ENCODE data around the gene PRICKLE4.

PRICKLE4 gene

GRCh38 chr6:41815587-41815986 is 35.0 kb downstream of the PRICKLE4 start:
- no peaks in the 10 kb centered on the region for H3K36me3 ChIP-seq (ENCODE audit: control insufficient read depth, insufficient read depth, low read length)
- no peaks in the 10 kb centered on the region for H3K4me1 ChIP-seq (ENCODE audit: control insufficient read depth, insufficient read depth, low read length, poor library complexity, severe bottlenecking)
- H3K9me3 ChIP-seq (ENCODE audit: control insufficient read depth, low read length), result no peaks in the 10 kb centered on the region
- no peak overlapping the region for H3K4me3 ChIP-seq (ENCODE audit: insufficient read depth, low read depth, low read length, poor library complexity, severe bottlenecking)
- DNase-seq, result no peak
- H3K27ac ChIP-seq (ENCODE audit: insufficient read depth, low read length, poor library complexity, severe bottlenecking), result no peak overlapping the region
- no peaks in the 10 kb centered on the region for H3K27me3 ChIP-seq (replicated peaks; ENCODE audit: control insufficient read depth, insufficient read depth, low read length, poor library complexity, severe bottlenecking)

GRCh38 chr6:41818271-41819054 is 37.9 kb downstream of the PRICKLE4 start:
- H3K4me1 ChIP-seq (ENCODE audit: control insufficient read depth, insufficient read depth, low read length, poor library complexity, severe bottlenecking), result no peaks in the 10 kb centered on the region
- no peaks in the 10 kb centered on the region for H3K36me3 ChIP-seq (ENCODE audit: control insufficient read depth, insufficient read depth, low read length)
- no peak for DNase-seq
- no peaks in the 10 kb centered on the region for H3K27me3 ChIP-seq (replicated peaks; ENCODE audit: control insufficient read depth, insufficient read depth, low read length, poor library complexity, severe bottlenecking)
- no peak overlapping the region for H3K4me3 ChIP-seq (ENCODE audit: insufficient read depth, low read depth, low read length, poor library complexity, severe bottlenecking)
- H3K27ac ChIP-seq (ENCODE audit: insufficient read depth, low read length, poor library complexity, severe bottlenecking), result no peak overlapping the region
- H3K9me3 ChIP-seq (ENCODE audit: control insufficient read depth, low read length), result no peaks in the 10 kb centered on the region

- Histone ChIP-seq H3K36me3 (ENCODE audit: control insufficient read depth, insufficient read depth, low read length) (no peaks in the 10 kb centered on the region), H3K27ac (ENCODE audit: insufficient read depth, low read length, poor library complexity, severe bottlenecking) (no peak overlapping the region), H3K4me1 (ENCODE audit: control insufficient read depth, insufficient read depth, low read length, poor library complexity, severe bottlenecking) (no peaks in the 10 kb centered on the region), H3K27me3 (replicated peaks; ENCODE audit: control insufficient read depth, insufficient read depth, low read length, poor library complexity, severe bottlenecking) (no peaks in the 10 kb centered on the region), H3K4me3 (ENCODE audit: insufficient read depth, low read depth, low read length, poor library complexity, severe bottlenecking) (no peak overlapping the region), H3K9me3 (ENCODE audit: control insufficient read depth, low read length) (no peaks in the 10 kb centered on the region)
- no peak for DNase-seq
These were observed 40.7 kb downstream of the PRICKLE4 start for GRCh38 chr6:41821266-41821665.

- no peak overlapping the region for H3K27ac ChIP-seq (ENCODE audit: insufficient read depth, low read length, poor library complexity, severe bottlenecking)
- no peaks in the 10 kb centered on the region for H3K27me3 ChIP-seq (replicated peaks; ENCODE audit: control insufficient read depth, insufficient read depth, low read length, poor library complexity, severe bottlenecking)
- H3K36me3 ChIP-seq (ENCODE audit: control insufficient read depth, insufficient read depth, low read length), result no peaks in the 10 kb centered on the region
- H3K4me3 ChIP-seq (ENCODE audit: insufficient read depth, low read depth, low read length, poor library complexity, severe bottlenecking), result no peak overlapping the region
- H3K4me1 ChIP-seq (ENCODE audit: control insufficient read depth, insufficient read depth, low read length, poor library complexity, severe bottlenecking), result no peaks in the 10 kb centered on the region
- DNase-seq, result no peak
- no peaks in the 10 kb centered on the region for H3K9me3 ChIP-seq (ENCODE audit: control insufficient read depth, low read length)
These were observed 41.4 kb downstream of the PRICKLE4 start for GRCh38 chr6:41822021-41822420.

- no peaks in the 10 kb centered on the region for H3K36me3 ChIP-seq (ENCODE audit: control insufficient read depth, insufficient read depth, low read length)
- no peaks in the 10 kb centered on the region for H3K4me1 ChIP-seq (ENCODE audit: control insufficient read depth, insufficient read depth, low read length, poor library complexity, severe bottlenecking)
- H3K27ac ChIP-seq (ENCODE audit: insufficient read depth, low read length, poor library complexity, severe bottlenecking), result no peak overlapping the region
- no peaks in the 10 kb centered on the region for H3K27me3 ChIP-seq (replicated peaks; ENCODE audit: control insufficient read depth, insufficient read depth, low read length, poor library complexity, severe bottlenecking)
- no peak for DNase-seq
- H3K4me3 ChIP-seq (ENCODE audit: insufficient read depth, low read depth, low read length, poor library complexity, severe bottlenecking), result no peak overlapping the region
- H3K9me3 ChIP-seq (ENCODE audit: control insufficient read depth, low read length), result no peaks in the 10 kb centered on the region
These were observed 42.6 kb downstream of the PRICKLE4 start for GRCh38 chr6:41823178-41823577.

GRCh38 chr6:41824571-41825569 is 44.3 kb downstream of the PRICKLE4 start:
- H3K36me3 ChIP-seq (ENCODE audit: control insufficient read depth, insufficient read depth, low read length), result no peaks in the 10 kb centered on the region
- no peak for DNase-seq
- no peak overlapping the region for H3K4me3 ChIP-seq (ENCODE audit: insufficient read depth, low read depth, low read length, poor library complexity, severe bottlenecking)
- H3K4me1 ChIP-seq (ENCODE audit: control insufficient read depth, insufficient read depth, low read length, poor library complexity, severe bottlenecking), result no peaks in the 10 kb centered on the region
- no peaks in the 10 kb centered on the region for H3K27me3 ChIP-seq (replicated peaks; ENCODE audit: control insufficient read depth, insufficient read depth, low read length, poor library complexity, severe bottlenecking)
- no peaks in the 10 kb centered on the region for H3K9me3 ChIP-seq (ENCODE audit: control insufficient read depth, low read length)
- no peak overlapping the region for H3K27ac ChIP-seq (ENCODE audit: insufficient read depth, low read length, poor library complexity, severe bottlenecking)

GRCh38 chr6:41826343-41827022 is 45.9 kb downstream of the PRICKLE4 start:
- DNase-seq, result no peak
- Histone ChIP-seq H3K27ac (ENCODE audit: insufficient read depth, low read length, poor library complexity, severe bottlenecking) (no peak overlapping the region), H3K4me3 (ENCODE audit: insufficient read depth, low read depth, low read length, poor library complexity, severe bottlenecking) (no peak overlapping the region)

GRCh38 chr6:41832263-41832662 is 51.7 kb downstream of the PRICKLE4 start:
- H3K9me3 ChIP-seq (ENCODE audit: control insufficient read depth, low read length), result no peaks in the 10 kb centered on the region
- H3K4me3 ChIP-seq (ENCODE audit: insufficient read depth, low read depth, low read length, poor library complexity, severe bottlenecking), result no peak overlapping the region
- no peaks in the 10 kb centered on the region for H3K4me1 ChIP-seq (ENCODE audit: control insufficient read depth, insufficient read depth, low read length, poor library complexity, severe bottlenecking)
- DNase-seq, result no peak
- no peak overlapping the region for H3K27ac ChIP-seq (ENCODE audit: insufficient read depth, low read length, poor library complexity, severe bottlenecking)
- no peaks in the 10 kb centered on the region for H3K36me3 ChIP-seq (ENCODE audit: control insufficient read depth, insufficient read depth, low read length)
- no peaks in the 10 kb centered on the region for H3K27me3 ChIP-seq (replicated peaks; ENCODE audit: control insufficient read depth, insufficient read depth, low read length, poor library complexity, severe bottlenecking)

More at GRCh38 chr6:41826343-41827022, 45.9 kb downstream of the PRICKLE4 start:
- Histone ChIP-seq H3K36me3 (ENCODE audit: control insufficient read depth, insufficient read depth, low read length) (no peaks in the 10 kb centered on the region), H3K27me3 (replicated peaks; ENCODE audit: control insufficient read depth, insufficient read depth, low read length, poor library complexity, severe bottlenecking) (no peaks in the 10 kb centered on the region), H3K4me1 (ENCODE audit: control insufficient read depth, insufficient read depth, low read length, poor library complexity, severe bottlenecking) (no peaks in the 10 kb centered on the region), H3K9me3 (ENCODE audit: control insufficient read depth, low read length) (no peaks in the 10 kb centered on the region)

GRCh38 chr6:41836022-41836659 is 55.6 kb downstream of the PRICKLE4 start:
- DNase-seq, result no peak
- Histone ChIP-seq H3K27me3 (replicated peaks; ENCODE audit: control insufficient read depth, insufficient read depth, low read length, poor library complexity, severe bottlenecking) (no peaks in the 10 kb centered on the region), H3K36me3 (ENCODE audit: control insufficient read depth, insufficient read depth, low read length) (no peaks in the 10 kb centered on the region), H3K9me3 (ENCODE audit: control insufficient read depth, low read length) (no peaks in the 10 kb centered on the region), H3K4me3 (ENCODE audit: insufficient read depth, low read depth, low read length, poor library complexity, severe bottlenecking) (no peak overlapping the region), H3K4me1 (ENCODE audit: control insufficient read depth, insufficient read depth, low read length, poor library complexity, severe bottlenecking) (no peaks in the 10 kb centered on the region), H3K27ac (ENCODE audit: insufficient read depth, low read length, poor library complexity, severe bottlenecking) (no peak overlapping the region)

Measured in effector memory CD4-positive, alpha-beta T cell (primary cell).